H4 (cell line): ENCODE results near the gene MCF2L2. TPM values are rescaled to one million over a fixed set of nuclear protein-coding genes. Genes with fewer than 3 reads are reported as not detected.
"Not testable (repeated sequence)": the region's sequence is repeated elsewhere in the genome, so short reads cannot be mapped to it uniquely, and the experiment has no call there.

Source experiments
- DNase-seq: peaks from one replicate; pipeline ENCODE4 v3.0.0-alpha.2; 2015; ENCODE audit warnings: low spot score
- total RNA-seq: library from RNA; depleted of rRNA; stranded (reverse); fragments of >200 nt; shearing (Covaris generic); gene quantifications from 2 replicates; pipeline ENCODE4 v1.2.3, GENCODE V29; 2014

The MCF2L2 gene
- total RNA-seq, 1 experiment from 2014 or later = 0.64 TPM

DNA sequence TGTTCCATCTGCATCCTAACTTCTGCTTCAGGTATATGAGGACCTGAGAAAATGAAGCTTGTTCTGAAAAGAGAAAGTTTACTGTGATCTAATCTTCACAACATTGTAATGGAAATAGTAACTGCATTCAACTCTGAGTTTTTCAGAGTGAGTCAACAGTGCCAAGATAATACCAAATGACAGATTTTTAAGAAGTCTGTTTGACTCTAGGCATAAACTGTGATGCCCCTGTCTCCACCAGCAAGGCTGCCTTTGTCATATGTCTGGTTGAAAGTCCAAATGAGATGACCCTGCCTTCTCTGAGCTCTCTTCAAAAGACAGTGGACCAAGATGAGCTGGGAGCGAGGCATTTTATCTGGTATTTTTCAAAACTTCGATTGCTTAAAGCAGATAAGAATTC lies 220.2 kb downstream of the MCF2L2 start:
- no peak for DNase-seq

GRCh38 chr3:183203670-183204069 lies 224.7 kb downstream of the MCF2L2 start:
- no peak for DNase-seq

DNA sequence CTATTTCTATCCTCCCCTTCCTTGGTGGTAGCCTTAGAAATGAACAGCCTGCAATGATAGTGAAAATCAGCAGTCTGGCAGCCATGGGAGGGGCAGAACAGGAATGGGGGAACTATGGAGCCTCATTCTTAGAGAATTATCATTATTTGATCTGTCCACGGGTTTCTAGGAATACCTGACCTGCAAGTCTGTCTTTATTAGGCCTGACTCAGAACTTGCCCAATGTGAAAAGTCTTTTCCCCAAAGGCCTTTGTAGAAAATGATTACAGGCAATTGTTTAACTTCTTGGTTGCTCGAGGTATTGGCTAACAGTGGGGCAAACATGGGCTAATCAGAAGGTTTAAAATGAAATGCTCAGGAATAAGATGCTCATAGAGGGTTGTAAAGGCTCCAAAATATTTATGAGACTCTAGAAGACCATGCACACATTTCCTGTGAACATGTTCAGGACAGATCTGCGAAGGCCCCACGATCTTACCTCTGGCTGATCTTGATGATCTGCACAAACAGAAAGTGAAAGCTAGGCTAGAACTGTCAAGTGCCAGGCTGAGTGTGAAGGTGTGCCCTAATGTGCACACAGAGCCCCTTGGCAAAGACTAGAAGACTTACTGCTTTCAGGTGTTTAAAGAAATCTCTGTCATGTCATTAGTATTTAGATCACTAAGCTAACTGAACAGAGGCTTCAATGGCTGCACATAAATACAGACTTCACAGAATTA lies 226.3 kb downstream of the MCF2L2 start:
- DNase-seq = no peak

GRCh38 chr3:183198939-183199338 lies 229.5 kb downstream of the MCF2L2 start:
- no peak for DNase-seq

DNA sequence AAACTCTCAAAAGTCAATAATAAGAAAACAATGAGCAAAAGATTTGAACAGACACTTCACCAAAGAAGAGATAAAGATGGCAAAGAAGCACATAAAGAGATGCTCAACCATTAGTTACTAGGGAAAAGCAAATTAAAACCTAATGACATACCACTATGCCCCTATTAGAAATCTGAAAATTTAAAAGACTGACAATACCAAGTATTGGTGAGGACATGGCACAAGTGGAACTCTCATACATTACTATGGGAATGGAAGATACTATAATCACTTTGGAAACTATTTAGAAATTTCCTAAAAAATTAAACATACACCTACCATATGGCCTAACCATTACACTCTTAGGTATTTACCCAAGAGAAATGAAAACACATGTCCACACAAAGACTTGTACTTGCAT lies 230.7 kb downstream of the MCF2L2 start:
- no peak for DNase-seq

GRCh38 chr3:183195266-183195665 lies 233.2 kb downstream of the MCF2L2 start:
- DNase-seq = no peak

DNA sequence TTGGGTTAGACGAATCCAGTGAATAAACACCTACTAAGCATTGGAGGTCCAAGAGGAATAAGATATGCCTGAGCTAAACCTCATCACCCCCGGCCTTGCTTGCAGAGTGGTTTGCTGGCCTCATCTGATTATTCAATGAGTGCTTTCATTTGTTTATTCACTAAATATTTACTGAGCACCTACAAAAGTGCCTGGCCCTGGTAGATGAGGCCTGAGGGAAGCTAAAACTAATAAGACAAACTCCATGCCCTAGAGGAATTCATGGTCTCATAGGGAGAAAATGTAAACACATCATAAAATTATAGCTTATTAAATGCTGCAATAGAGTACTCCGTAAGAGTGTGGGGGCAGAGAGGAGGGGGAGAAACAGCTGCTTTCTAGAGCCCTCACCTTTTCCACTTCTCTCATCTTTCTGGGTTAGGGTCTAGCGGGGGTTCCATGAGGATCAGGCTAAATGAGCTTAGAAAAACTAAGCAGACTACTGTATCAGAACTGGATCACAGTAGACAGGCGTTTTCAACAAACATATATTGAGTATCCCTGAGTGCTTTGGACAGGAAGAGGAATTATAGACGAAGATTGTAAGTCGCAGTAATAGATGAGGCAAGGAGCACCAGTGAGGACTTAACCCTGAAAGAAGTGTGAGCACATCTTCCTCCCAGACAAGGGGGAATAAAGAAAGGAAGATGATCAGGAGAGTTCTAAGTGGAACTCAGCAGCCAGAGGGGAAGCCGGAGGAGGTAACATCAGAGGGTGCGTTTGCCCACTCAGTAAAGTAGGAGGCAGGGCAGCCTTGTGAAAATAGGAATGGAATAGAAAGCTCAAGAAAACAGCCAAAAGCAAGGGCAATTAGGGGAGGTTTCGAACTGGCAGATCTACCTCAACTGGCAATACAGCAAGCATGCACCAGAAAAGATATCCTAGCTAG lies 234.4 kb downstream of the MCF2L2 start:
- DNase-seq = no peak

- no peak for DNase-seq
Observed at GRCh38 chr3:183192650-183193300, 235.6 kb downstream of the MCF2L2 start.

DNA sequence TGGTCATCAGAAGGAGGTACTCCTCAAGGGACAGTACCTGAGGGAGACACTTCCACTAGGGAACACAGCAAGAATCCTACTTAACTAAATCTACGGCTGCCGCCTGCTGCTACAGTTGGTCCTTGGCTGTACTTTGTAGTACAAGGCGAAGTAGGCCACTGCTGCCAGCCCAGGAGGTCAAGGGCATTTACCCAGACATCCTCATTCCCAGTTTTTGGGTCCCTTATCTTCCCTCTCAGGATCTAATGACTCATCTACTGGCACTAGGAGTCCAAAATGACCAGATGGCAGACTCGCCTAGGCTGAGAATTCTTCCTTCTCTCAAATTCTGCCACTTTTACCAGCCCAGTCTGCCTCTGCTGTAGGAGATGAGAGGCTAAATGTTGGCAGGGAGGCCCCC lies 238.8 kb downstream of the MCF2L2 start:
- no peak for DNase-seq

DNA sequence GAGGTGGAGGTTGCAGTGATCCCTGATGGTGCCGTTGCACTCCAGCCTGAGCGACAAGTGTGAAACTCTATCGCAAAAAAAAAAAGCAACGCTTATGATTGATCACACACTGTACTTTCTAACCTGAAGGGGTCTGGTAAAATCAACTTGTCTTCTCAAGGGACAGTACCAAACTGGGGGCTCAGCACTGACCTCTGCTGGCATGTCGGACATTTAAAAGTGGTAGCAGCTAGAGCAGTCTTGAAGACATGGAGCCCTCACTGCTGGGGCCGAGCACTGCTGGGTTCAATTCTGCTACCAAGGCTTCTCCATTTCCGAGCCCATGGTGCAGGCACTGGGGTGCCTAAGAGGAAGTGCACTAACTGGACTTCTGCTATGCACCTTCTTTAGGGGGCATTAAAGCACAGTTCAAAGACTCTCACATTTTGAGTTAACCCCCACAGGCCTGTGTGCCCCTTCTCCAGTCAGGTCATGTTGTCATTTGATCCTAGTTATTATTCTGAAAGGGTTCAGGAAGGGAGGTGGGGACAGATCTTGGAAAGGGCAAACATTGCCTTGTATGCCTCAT lies 239.4 kb downstream of the MCF2L2 start:
- peak; percentile 46 for DNase-seq

- peak; percentile 78 for DNase-seq
Observed at GRCh38 chr3:183185696-183186095, 242.7 kb downstream of the MCF2L2 start.

DNA sequence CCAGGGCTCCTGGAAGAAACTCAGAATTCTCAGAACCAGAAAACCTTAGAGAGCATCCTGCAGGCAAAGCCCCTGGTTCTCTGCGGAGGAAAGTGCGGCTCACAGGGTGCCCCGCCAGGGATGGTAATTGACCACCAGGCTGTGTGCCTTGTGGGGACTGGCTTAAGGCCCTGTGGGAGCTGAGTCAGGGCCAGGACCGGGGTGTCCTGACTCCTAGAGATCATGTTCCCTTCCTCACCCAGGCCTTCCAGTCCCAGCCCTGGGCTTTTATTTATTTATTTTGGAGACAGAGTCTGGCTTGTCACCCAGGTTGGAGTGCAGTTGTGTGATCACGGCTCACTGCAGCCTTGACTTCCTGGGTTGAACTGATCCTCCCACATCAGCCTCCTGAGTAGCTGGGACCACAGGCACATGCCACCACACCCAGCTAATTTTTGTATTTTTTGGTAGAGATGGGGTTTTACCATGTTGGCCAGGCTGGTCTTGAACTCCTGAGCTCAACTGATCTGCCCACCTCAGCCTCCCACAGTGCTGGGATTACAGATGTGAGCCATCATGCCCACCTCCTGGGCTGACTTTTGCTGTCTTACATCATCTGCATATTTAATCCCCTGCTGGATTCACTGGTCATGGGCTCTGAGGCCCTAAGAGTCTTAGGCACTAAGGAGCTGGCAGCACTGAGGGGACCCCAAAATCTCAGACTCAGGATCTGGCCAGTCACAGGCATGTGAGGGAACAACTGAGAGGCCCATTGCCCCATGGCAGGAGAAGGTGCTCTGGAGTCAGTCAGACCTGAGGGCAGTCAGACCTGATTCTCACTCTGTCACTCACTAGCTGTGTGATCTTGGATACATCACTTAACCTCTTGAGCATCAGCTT lies 245.4 kb downstream of the MCF2L2 start:
- no peak for DNase-seq

GRCh38 chr3:183182073-183182472 lies 246.3 kb downstream of the MCF2L2 start:
- no peak for DNase-seq

- DNase-seq = no peak
Observed at GRCh38 chr3:183181606-183182005, 246.8 kb downstream of the MCF2L2 start.

DNA sequence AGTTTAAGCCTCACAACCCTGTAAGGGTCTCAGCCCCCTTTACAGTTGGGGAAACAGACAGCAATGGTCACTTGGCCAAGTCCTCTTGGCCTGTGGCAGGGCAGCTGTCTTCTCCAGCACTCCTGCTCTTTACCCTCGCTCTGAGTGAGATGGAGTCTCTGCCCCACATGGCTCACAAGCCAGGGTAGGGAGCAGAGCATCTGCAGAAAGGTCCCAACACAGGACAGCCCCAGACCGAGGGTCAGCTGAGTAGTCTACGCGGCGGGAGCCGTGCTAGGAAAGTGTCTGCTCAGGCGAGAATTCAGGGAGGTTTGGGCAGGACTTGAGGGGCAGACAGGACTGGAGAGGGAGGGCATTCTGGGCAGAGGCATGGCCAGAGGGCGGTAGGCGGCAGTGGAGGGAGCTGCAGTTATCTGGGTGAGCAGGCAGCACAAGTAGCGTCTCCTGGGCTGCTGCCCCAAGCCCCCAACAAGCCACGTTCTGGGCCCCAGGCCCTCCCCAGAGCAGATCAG lies 247.6 kb downstream of the MCF2L2 start:
- DNase-seq = no peak

DNA sequence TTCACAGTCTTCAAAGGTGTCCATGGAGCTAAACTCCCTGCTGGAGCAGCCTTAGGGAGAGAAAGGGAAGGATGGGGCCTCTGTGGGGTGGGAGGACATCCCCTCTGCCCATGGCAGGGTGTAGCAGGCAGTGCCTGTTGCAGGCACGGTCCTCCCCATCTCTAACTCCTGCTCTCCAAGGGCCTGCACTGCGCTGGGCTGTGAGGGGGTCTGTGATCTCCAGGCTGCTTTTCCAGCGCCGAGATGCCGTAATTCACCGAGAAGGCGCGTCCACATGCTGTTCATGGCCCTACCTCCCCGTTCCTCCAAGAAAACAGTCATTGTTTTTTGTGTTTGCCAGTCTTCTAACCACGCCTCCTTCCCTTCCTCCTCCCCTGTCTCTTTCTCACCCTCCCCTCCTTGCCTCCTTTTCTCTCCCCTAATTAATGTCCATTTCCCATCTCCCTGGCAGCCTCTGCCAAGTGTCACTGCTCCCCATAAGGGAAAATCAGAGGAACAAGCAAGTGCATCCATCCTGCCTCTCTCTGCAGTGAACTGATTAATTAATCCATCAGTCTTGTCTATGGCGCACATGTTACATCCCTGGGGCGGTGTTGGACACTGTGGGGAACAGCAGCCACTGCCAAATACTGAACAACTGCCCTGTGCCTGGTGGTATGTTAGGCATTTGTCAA lies 248.2 kb downstream of the MCF2L2 start:
- no peak for DNase-seq

- DNase-seq = not testable (repeated sequence)
Observed at GRCh38 chr3:183179550-183179908, 248.9 kb downstream of the MCF2L2 start.

- no peak for DNase-seq
Observed at GRCh38 chr3:183178833-183179549, 249.4 kb downstream of the MCF2L2 start.

DNA sequence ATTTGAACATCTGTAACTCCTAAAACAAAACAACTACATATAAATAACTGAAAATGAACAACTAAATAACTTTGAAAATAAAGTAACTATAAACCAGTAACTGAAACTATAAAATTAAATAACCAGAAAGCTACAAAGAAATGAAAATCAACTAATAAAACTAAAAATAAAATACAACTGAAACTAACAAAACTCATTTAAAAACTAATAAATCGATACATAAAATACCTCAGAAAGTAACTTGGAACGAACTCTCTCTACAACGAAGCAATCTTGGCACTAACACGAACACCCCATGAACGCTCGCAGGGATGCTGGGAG lies 249.9 kb downstream of the MCF2L2 start:
- no peak for DNase-seq
